GM19372 (cell line): ENCODE data around the gene SERPINB5.

Experiments used
- ATAC-seq: cut with Tn5 transposase; IDR thresholded peaks from one replicate; pipeline ENCODE4 v1.9.1; 2021; ENCODE audit warnings: mild to moderate bottlenecking, low read depth, moderate library complexity; ENCODE audit not compliant: unreplicated experiment

SERPINB5 gene

DNA sequence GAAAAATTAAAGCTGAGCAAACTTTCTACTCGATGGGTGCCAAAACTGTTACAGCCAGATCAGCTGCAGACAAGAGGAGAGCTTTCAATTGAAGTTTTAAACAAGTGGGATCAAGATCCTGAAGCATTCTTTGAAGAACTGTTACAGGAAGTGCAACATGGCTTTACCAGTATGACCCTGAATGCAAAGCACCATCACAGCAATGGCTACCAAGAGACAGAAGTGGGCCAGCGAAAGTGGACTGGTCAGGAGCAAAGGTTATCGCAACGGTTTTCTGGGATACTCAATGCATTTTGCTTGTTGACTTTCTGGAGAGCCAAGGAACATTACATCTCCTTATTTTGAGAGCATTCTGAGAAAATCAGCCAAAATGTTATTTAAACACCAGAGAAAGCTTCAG lies 9.1 kb upstream of the SERPINB5 start:
- ATAC-seq, result no peak

DNA sequence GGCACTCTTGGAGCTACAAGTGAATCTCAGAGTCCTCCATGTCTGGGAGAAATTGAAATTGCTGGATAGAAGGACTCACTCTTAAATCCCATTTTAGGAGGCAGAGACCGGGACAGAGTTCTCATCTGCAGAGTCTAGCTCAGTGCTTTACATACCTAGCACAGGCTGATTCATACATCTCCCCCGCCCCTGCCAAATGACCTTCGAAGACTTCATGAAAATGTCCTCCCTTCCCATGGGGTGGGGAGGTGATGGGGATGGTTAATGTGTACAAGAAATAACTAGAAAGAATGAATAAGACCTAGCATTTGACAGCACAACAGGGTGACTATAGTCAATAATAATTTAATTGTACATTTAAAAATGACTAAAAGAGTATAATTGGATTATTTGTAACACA lies 8.2 kb upstream of the SERPINB5 start:
- ATAC-seq, result no peak

GRCh38 chr18:63470751-63471150 lies 6.0 kb upstream of the SERPINB5 start:
- no peak for ATAC-seq

GRCh38 chr18:63472380-63472779 lies 4.4 kb upstream of the SERPINB5 start:
- ATAC-seq, result no peak

DNA sequence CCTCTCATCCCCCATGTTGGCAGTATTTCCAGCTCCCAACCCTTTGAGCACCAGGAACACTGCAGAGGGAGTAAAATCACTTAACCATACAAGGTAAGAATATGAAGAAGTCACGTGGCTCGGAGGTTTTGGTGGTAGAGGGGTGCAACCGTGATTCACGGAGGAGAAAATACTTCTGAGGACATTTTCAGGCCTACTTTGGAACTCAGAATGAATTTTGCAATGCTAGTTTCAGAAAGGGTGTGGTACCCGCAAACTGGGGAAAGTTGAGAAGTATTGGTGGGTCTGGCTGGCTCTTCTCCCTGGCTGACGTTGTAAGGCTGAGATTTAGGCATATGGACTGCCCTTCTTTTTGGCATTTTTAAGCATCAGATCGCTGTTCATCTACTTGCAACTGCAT lies 442 bp downstream of the SERPINB5 start:
- ATAC-seq, result no peak

- ATAC-seq, result no peak
Observed at GRCh38 chr18:63477968-63478367, 1.2 kb downstream of the SERPINB5 start.

DNA sequence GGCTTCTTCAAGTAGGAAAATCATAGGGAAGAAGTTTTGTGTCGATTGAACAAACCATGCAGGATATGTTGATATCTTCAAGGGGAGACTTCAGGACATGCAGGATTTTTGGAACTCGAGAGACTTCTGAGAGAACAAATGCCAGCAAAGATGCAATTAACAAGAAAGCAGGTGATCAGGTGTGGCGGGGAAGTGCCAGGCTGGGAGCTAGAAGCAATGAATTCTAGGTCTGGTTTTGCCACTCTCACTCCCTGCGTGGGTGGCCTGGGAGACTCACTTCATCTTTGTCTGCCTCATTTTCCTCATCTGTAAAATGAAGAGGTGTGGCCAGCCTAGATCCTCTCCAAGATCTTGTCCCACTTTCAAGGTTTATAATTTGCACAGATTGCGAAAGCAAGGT lies 3.1 kb downstream of the SERPINB5 start:
- no peak for ATAC-seq

DNA sequence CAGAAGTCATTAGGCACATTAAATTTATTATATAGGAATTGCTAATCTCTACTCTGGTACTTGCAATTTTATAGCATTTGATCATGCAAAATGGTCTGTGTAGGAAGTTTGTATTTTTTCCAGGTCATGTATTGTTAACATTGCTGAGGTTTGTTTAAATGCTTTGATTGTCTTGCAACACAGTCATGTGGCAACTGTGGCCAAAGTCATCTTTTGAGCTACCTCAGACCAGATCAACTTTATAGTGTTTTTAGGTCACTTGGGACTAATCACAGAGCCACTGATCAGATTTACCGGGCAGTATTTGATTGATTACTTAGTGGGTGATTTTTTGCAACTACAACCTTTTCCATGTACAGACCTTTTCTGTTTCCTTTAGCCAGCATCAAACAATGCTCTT lies 3.7 kb downstream of the SERPINB5 start:
- no peak for ATAC-seq

- ATAC-seq, result no peak
Observed at GRCh38 chr18:63480915-63481314, 4.2 kb downstream of the SERPINB5 start.

DNA sequence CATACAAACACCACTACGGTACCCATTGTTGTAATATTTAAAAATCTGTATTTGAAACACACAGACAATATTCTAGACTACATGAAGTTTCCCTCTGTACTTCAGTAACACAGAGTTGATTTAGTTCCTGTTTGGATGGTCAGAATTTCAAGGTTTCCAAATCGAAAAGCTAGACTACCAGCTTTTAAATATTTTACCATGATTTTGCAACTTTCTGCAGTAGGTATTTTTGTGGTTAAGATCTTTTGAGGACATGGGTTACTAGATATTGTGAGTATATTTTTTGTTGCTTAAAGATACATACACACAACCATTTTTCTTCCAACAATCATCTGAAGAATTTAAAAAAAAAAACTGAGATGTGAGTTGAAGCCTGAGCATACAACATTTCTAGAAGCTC lies 10.9 kb downstream of the SERPINB5 start:
- no peak for ATAC-seq

GRCh38 chr18:63488160-63488559 lies 11.4 kb downstream of the SERPINB5 start:
- ATAC-seq, result no peak

DNA sequence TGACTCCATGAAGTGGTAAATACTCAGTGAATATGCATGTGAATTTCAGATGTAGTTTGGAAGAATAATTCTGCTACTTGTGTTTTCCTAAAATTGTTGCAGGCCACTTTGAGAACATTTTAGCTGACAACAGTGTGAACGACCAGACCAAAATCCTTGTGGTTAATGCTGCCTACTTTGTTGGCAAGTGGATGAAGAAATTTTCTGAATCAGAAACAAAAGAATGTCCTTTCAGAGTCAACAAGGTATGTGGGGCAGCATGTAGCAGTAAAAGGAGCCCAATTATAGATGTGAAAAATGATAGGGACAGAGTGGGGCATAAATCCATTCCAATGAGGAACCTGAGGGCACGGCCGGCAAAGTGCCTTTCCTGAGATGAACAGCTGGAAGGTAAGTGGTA lies 16.1 kb downstream of the SERPINB5 start:
- ATAC-seq, result no peak

DNA sequence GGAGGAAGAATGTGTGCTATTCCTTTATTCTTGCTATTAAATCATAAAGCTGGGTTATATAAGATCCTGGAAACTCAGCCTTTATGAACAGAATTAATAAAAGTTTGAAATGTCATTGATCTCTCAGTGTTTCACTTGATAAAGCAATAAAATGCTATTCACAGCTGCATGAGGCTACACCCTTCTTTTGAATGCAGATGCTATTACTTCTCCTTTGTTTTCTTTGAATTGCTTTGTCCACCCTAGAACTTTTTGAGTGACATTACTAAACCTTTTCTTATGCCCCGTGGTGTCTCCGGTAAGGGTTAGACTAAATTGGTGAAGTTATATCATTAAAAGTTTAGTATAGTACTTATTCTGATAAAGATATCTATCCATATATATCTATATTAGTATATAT lies 18.9 kb downstream of the SERPINB5 start:
- no peak for ATAC-seq

DNA sequence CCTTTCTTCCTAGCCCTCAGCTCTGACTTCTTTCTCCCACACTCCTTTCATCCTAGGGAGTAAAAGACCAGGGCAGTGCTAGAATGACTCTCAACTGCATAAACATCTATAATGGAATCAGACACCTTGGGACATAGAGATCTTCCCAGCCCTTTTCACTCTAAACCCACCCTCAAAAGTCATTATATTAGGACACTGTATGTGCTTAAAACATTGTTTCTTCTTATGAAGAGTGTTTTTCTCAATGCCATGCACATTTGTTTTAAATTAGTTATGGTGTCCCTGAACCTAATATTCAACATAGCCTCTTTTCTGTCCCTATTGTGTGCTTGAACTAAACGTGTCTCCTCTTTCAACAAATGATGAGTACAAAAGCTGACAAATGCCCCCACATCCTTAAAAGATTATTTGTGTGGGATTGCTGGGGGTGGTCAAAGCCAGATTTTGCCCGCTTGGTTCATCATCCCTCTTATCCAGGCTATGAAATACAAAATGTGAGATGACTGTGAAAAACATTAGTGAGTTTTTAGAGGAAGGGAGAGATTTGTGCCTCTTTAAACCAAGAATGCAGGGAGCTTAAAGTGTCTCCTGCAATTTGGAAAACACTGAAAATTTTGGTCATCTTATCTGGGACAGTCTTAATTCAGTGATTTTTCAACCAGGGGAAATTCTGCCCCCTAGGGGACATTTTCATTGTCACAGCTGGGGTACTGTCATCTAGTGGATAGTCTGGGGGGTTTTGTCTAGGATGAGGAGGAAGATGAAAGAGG lies 29.0 kb downstream of the SERPINB5 start:
- no peak for ATAC-seq

DNA sequence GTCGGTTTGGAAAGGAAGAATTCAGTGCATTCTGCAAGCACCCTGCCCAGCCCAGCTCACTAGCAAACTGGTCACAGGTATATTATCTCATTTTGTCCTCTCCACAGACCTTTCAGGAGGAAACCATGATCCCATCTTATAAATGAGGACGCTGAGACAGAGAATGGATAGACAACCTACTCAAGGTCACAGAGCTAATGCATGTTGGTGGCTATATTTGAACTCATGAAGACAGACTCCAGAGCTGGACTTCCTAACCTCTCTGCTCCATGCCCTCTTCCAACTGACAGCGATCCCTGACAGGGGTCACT lies 29.5 kb downstream of the SERPINB5 start:
- ATAC-seq, result no peak

DNA sequence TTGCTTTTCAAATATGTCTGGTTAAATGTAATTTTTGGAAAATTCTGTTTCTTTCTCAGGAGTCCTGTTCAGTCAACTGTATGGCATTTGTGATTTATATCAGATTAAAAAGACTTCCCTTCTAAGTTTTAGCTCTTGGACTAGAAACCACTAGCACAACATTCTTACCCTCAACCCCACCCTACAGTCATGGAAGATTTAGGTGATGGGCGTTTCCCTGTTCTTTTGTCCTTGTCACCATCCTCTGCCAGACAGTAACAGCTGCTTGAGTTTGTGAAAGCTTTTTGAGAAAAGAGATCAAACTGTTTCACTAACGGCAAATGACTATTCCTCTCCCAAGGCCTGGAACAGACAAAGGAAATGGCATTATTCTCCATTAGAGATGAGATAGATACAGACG lies 31.8 kb downstream of the SERPINB5 start:
- no peak for ATAC-seq

- ATAC-seq, result no peak
Observed at GRCh38 chr18:63511285-63511684, 34.5 kb downstream of the SERPINB5 start.

DNA sequence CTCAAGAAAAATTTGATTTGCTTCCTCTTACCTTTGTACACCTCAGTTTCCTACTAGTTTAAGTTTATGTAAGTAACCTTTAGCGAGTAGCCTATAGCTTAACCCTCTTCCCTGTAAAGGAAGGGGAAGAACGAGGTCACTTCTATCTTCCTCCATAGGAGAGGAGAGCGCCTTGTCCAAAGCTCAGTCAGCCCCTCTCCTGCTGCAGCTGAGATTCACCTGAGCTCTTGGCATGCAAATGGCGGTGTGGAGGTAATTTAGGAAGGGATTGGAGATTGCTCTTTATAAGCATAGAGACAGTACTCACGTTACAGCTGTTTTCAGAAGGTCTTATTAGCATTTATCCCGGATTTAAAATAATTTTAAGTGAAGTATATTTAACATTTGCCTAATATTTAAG lies 37.6 kb downstream of the SERPINB5 start:
- ATAC-seq, result no peak

- no peak for ATAC-seq
Observed at GRCh38 chr18:63514888-63515678, 38.3 kb downstream of the SERPINB5 start.

- ATAC-seq, result no peak
Observed at GRCh38 chr18:63515801-63516200, 39.0 kb downstream of the SERPINB5 start.

DNA sequence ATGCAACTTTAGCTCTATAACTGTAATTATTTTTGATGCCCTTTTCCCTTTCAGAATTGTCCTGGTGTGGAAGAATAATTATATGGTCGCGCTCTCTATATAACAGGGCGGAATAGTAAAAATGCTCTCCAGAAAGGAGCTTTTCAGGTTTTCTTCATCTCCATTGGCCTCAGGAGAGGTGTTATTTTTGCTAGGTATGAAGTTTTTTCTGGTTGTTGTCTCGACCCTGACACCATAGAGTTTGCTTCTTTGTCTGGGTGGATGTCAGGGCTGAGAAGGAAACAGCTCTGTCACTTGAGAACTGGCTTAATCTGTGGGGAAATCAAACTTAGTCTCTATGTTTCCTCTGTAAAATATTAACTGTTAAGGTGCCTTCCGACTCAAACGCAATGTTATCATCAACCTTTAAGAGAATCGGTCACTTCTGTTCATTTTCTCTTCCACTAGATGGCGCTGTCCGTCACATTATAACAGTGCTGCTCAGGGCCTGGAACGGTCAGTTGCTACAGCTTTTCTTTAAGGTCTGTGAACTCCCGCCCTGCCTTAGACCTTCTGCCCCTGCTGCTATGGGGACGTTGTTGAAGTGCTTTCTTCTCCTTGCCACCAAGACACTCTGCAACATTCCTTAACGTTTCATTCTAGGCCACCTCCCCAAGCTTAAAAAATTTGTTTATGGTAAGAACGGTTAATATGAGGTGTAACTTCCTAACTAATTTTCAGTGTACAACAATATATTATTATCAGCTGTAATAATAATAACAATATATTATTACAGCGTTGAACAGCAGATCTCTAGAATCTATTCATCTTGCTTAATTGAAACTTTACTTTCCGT lies 41.6 kb downstream of the SERPINB5 start:
- ATAC-seq, result peak; percentile 90
